Neural cell (in vitro differentiated cells): Measurements from ENCODE around the gene FRZB. TPM values are rescaled to one million over a fixed set of nuclear protein-coding genes. Genes with fewer than 3 reads are reported as not detected.

ENCODE experiments used
- H2AFZ ChIP-seq: fragments of 200-600, 300-800 bp; sonication (generic), shearing (Covaris generic); 2 replicates; pipeline ENCODE4 v1.6.0; 2014; ENCODE audit warnings: low read depth, mild to moderate bottlenecking, antibody characterized with exemption, low read length, moderate library complexity
- H3F3A ChIP-seq: fragments of 200-600 bp; shearing (Covaris generic); 2 replicates; pipeline ENCODE4 v1.6.1; 2016; ENCODE audit warnings: mild to moderate bottlenecking, moderate library complexity, mixed read lengths, antibody characterized with exemption, low read length; ENCODE audit not compliant: insufficient read depth, poor library complexity, severe bottlenecking
- H3K27ac ChIP-seq: fragments of 200-600, 300-800 bp; sonication (generic), shearing (Covaris generic); 2 replicates; pipeline ENCODE4 v1.5.1; 2014; ENCODE audit warnings: mild to moderate bottlenecking, low read length, moderate library complexity
- H3K27me3 ChIP-seq: fragments of 300-800, 200-600 bp; sonication (generic), shearing (Covaris generic); 2 replicates; pipeline ENCODE4 v1.6.0; 2014; ENCODE audit warnings: mild to moderate bottlenecking, low read depth, low read length, moderate library complexity; ENCODE audit not compliant: insufficient read depth
- H3K36me3 ChIP-seq: fragments of 300-800, 200-600 bp; sonication (generic), shearing (Covaris generic); 2 replicates; pipeline ENCODE4 v1.5.1; 2014; ENCODE audit warnings: mild to moderate bottlenecking, antibody characterized with exemption, low read length, moderate library complexity; ENCODE audit not compliant: insufficient read depth
- H3K4me2 ChIP-seq: fragments of 300-800, 200-600 bp; sonication (generic), shearing (Covaris generic); 2 replicates; pipeline ENCODE4 v1.6.0; 2014; ENCODE audit warnings: mild to moderate bottlenecking, low read length
- H3K4me3 ChIP-seq: fragments of 300-800, 200-600 bp; sonication (generic), shearing (Covaris generic); 2 replicates; pipeline ENCODE4 v1.5.1; 2014; ENCODE audit warnings: mild to moderate bottlenecking, low read length, moderate library complexity
- H3K79me2 ChIP-seq: fragments of 200-600 bp; shearing (Covaris generic); replicated peaks from 2 replicates; pipeline ENCODE4 v1.6.0; 2014; ENCODE audit warnings: mild to moderate bottlenecking, low read length, moderate library complexity; ENCODE audit not compliant: insufficient read depth
- H3K9ac ChIP-seq: fragments of 300-800, 200-600 bp; sonication (generic), shearing (Covaris generic); 2 replicates; pipeline ENCODE4 v1.6.1; 2016; ENCODE audit warnings: mild to moderate bottlenecking, low read length, mixed read lengths
- H3K9me2 ChIP-seq: fragments of 200-600 bp; shearing (Covaris generic); 2 replicates; pipeline ENCODE4 v1.6.1; 2016; ENCODE audit warnings: mild to moderate bottlenecking, low read length, mixed read lengths; ENCODE audit not compliant: insufficient read depth
- H3K9me3 ChIP-seq: fragments of 200-600, 300-800 bp; sonication (generic), shearing (Covaris generic); 2 replicates; pipeline ENCODE4 v1.6.1; 2016; ENCODE audit warnings: mild to moderate bottlenecking, mixed run types, low read length, moderate library complexity, mixed read lengths
- H4K20me1 ChIP-seq: fragments of 200-600 bp; shearing (Covaris generic); 2 replicates; pipeline ENCODE4 v1.6.1; 2016; ENCODE audit warnings: mild to moderate bottlenecking, mixed run types; ENCODE audit not compliant: insufficient read depth
- EP300 ChIP-seq: fragments of 450-650 bp; conservative IDR thresholded peaks from 2 replicates; pipeline ENCODE4 v1.6.1; 2014; ENCODE audit warnings: antibody characterized with exemption, mild to moderate bottlenecking, moderate library complexity; ENCODE audit not compliant: poor library complexity, severe bottlenecking
- EZH2 ChIP-seq: fragments of 200-600, 300-800 bp; shearing (Covaris generic), sonication (generic); IDR thresholded peaks from 2 replicates; pipeline ENCODE4 v1.6.1; 2014; ENCODE audit warnings: antibody characterized with exemption, low read length, borderline replicate concordance, mild to moderate bottlenecking; ENCODE audit not compliant: insufficient read depth, poor library complexity, severe bottlenecking
- MXI1 ChIP-seq: fragments of 450-650 bp; conservative IDR thresholded peaks from 2 replicates; pipeline ENCODE4 v1.6.1; 2014; ENCODE audit warnings: antibody characterized with exemption, mild to moderate bottlenecking; ENCODE audit not compliant: poor library complexity, severe bottlenecking
- POLR2AphosphoS5 ChIP-seq: IDR thresholded peaks from 2 replicates; pipeline ENCODE4 v1.6.1; 2012
- RAD21 ChIP-seq: fragments of 450-650 bp; conservative IDR thresholded peaks from 2 replicates; pipeline ENCODE4 v1.6.1; 2014; ENCODE audit warnings: antibody characterized with exemption, mild to moderate bottlenecking, moderate library complexity
- SMC3 ChIP-seq: fragments of 450-650 bp; conservative IDR thresholded peaks from 2 replicates; pipeline ENCODE4 v1.6.1; 2014; ENCODE audit warnings: antibody characterized with exemption, mild to moderate bottlenecking, moderate library complexity; ENCODE audit not compliant: poor library complexity
- TAF1 ChIP-seq: IDR thresholded peaks from 2 replicates; pipeline ENCODE4 v1.6.1; 2012; ENCODE audit warnings: low read depth
- polyA plus RNA-seq: library from polyadenylated mRNA; depleted of rRNA; stranded (reverse); fragments of >200 nt; gene quantifications from 2 replicates; pipeline ENCODE4 v1.2.3, GENCODE V29; 2014
- TF ChIP-seq, protein P1 (sequence below): IDR thresholded peaks from 2 replicates; pipeline ENCODE4 v1.6.1; 2012; ENCODE audit warnings: borderline replicate concordance
- TF ChIP-seq, protein P2 (sequence below): fragments of 450-650 bp; IDR thresholded peaks from 2 replicates; pipeline ENCODE4 v1.5.1; 2014; ENCODE audit warnings: antibody characterized with exemption, mild to moderate bottlenecking, moderate library complexity; ENCODE audit not compliant: poor library complexity, severe bottlenecking

FRZB gene
- polyA plus RNA-seq, 1 donor from 2014 or later = 3.5 TPM

DNA sequence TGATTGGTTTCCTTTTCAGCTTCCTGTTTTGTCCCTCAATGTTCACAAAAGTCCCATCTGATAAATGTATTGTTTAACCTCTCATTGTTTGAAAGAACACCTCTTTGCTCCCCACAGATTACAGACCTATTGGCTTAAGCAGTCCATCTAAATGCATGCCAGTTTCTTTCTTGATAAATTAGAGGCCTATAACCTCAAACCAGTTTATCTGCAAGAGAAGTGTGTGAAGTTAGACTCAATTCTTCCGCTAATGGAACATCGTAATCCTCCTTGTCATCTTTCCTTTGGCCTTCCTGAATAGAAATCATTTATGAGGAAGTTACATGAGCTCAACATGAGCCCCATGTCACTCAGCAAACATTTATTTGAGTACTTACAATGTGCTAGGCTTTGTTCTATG, 74.0 kb downstream of the FRZB start:
- Histone ChIP-seq H4K20me1 (no peaks in the 10 kb centered on the region), H3K9ac (no peak overlapping the region), H3F3A (no peaks in the 10 kb centered on the region), H3K27ac (no peak overlapping the region), H3K79me2 (no peaks in the 10 kb centered on the region), H3K36me3 (no peaks in the 10 kb centered on the region), H3K9me2 (no peaks in the 10 kb centered on the region), H3K27me3 (no peaks in the 10 kb centered on the region), H3K4me2 (no peak overlapping the region), H2AFZ (no peak overlapping the region), H3K4me3 (no peak overlapping the region), H3K9me3 (no peaks in the 10 kb centered on the region)
- TF ChIP-seq EZH2 (no peak), MXI1 (no peak), SMC3 (no peak), EP300 (no peak), RAD21 (no peak), TAF1 (no peak), POLR2AphosphoS5 (no peak)
- TF ChIP-seq, protein P1, sequence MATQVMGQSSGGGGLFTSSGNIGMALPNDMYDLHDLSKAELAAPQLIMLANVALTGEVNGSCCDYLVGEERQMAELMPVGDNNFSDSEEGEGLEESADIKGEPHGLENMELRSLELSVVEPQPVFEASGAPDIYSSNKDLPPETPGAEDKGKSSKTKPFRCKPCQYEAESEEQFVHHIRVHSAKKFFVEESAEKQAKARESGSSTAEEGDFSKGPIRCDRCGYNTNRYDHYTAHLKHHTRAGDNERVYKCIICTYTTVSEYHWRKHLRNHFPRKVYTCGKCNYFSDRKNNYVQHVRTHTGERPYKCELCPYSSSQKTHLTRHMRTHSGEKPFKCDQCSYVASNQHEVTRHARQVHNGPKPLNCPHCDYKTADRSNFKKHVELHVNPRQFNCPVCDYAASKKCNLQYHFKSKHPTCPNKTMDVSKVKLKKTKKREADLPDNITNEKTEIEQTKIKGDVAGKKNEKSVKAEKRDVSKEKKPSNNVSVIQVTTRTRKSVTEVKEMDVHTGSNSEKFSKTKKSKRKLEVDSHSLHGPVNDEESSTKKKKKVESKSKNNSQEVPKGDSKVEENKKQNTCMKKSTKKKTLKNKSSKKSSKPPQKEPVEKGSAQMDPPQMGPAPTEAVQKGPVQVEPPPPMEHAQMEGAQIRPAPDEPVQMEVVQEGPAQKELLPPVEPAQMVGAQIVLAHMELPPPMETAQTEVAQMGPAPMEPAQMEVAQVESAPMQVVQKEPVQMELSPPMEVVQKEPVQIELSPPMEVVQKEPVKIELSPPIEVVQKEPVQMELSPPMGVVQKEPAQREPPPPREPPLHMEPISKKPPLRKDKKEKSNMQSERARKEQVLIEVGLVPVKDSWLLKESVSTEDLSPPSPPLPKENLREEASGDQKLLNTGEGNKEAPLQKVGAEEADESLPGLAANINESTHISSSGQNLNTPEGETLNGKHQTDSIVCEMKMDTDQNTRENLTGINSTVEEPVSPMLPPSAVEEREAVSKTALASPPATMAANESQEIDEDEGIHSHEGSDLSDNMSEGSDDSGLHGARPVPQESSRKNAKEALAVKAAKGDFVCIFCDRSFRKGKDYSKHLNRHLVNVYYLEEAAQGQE = no peak
- TF ChIP-seq, protein P2, sequence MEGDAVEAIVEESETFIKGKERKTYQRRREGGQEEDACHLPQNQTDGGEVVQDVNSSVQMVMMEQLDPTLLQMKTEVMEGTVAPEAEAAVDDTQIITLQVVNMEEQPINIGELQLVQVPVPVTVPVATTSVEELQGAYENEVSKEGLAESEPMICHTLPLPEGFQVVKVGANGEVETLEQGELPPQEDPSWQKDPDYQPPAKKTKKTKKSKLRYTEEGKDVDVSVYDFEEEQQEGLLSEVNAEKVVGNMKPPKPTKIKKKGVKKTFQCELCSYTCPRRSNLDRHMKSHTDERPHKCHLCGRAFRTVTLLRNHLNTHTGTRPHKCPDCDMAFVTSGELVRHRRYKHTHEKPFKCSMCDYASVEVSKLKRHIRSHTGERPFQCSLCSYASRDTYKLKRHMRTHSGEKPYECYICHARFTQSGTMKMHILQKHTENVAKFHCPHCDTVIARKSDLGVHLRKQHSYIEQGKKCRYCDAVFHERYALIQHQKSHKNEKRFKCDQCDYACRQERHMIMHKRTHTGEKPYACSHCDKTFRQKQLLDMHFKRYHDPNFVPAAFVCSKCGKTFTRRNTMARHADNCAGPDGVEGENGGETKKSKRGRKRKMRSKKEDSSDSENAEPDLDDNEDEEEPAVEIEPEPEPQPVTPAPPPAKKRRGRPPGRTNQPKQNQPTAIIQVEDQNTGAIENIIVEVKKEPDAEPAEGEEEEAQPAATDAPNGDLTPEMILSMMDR = no peak

DNA sequence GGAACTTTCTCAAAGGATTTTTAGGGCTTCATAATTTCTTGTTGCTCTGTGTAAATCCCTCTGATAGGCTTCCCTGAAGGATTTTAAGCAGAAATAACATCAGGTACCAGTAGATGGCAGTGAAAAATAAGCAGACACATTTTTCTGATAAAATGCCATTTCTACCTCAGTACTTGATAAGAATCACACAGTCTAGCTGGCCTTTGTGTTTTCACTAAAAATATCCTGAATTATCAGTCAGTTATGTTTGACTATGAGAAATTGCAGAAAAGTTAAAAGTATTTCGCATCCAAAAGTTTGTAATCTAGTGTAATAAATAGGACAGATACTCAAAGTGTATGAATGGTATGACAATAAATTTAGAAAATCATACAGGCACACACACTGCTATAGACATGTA, 81.7 kb downstream of the FRZB start:
- Histone ChIP-seq H3K79me2 (no peaks in the 10 kb centered on the region), H3K9ac (no peak overlapping the region), H3K27me3 (no peaks in the 10 kb centered on the region), H3K9me3 (no peaks in the 10 kb centered on the region), H3K4me3 (no peak overlapping the region), H3K27ac (no peak overlapping the region), H3K36me3 (peaks cover 5% of the 10 kb centered on the region), H2AFZ (no peak overlapping the region), H3F3A (no peaks in the 10 kb centered on the region), H3K9me2 (no peaks in the 10 kb centered on the region), H3K4me2 (no peak overlapping the region), H4K20me1 (no peaks in the 10 kb centered on the region)
- TF ChIP-seq, protein P2 = peak; percentile 82
- TF ChIP-seq EZH2 (no peak), SMC3 (peak; percentile 81), RAD21 (peak; percentile 87)
